ENCODE measurements around the gene AFAP1L2.

The AFAP1L2 gene

GRCh38 chr10:114343623-114344505 is 60.4 kb downstream of the AFAP1L2 start:
- no peak for TF ChIP-seq NFIC (IDR thresholded peaks at IDR 0.05)
- TF ChIP-seq, protein P1, sequence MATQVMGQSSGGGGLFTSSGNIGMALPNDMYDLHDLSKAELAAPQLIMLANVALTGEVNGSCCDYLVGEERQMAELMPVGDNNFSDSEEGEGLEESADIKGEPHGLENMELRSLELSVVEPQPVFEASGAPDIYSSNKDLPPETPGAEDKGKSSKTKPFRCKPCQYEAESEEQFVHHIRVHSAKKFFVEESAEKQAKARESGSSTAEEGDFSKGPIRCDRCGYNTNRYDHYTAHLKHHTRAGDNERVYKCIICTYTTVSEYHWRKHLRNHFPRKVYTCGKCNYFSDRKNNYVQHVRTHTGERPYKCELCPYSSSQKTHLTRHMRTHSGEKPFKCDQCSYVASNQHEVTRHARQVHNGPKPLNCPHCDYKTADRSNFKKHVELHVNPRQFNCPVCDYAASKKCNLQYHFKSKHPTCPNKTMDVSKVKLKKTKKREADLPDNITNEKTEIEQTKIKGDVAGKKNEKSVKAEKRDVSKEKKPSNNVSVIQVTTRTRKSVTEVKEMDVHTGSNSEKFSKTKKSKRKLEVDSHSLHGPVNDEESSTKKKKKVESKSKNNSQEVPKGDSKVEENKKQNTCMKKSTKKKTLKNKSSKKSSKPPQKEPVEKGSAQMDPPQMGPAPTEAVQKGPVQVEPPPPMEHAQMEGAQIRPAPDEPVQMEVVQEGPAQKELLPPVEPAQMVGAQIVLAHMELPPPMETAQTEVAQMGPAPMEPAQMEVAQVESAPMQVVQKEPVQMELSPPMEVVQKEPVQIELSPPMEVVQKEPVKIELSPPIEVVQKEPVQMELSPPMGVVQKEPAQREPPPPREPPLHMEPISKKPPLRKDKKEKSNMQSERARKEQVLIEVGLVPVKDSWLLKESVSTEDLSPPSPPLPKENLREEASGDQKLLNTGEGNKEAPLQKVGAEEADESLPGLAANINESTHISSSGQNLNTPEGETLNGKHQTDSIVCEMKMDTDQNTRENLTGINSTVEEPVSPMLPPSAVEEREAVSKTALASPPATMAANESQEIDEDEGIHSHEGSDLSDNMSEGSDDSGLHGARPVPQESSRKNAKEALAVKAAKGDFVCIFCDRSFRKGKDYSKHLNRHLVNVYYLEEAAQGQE (IDR thresholded peaks at IDR 0.05; ENCODE audit: low read depth): no peak
- no peak for TF ChIP-seq RAD21 (IDR thresholded peaks at IDR 0.05; ENCODE audit: low read depth)
- TF ChIP-seq EGR1 (IDR thresholded peaks at IDR 0.05): no peak
- no peak for TF ChIP-seq EP300 (IDR thresholded peaks at IDR 0.05; ENCODE audit: borderline replicate concordance)
- TF ChIP-seq CEBPB (IDR thresholded peaks at IDR 0.05): no peak
- TF ChIP-seq, protein P2, sequence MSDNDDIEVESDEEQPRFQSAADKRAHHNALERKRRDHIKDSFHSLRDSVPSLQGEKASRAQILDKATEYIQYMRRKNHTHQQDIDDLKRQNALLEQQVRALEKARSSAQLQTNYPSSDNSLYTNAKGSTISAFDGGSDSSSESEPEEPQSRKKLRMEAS (IDR thresholded peaks at IDR 0.05): no peak
- no peak for TF ChIP-seq ZBTB7A (IDR thresholded peaks at IDR 0.05; ENCODE audit: low read depth)
- no peak for TF ChIP-seq FOXM1 (IDR thresholded peaks at IDR 0.05; ENCODE audit: borderline replicate concordance, low read depth)
- no peak for TF ChIP-seq CREB1 (IDR thresholded peaks at IDR 0.05; ENCODE audit: low read depth)
- no peak for TF ChIP-seq TAF1 (IDR thresholded peaks at IDR 0.05; ENCODE audit: low read depth)
- TF ChIP-seq, protein P3, sequence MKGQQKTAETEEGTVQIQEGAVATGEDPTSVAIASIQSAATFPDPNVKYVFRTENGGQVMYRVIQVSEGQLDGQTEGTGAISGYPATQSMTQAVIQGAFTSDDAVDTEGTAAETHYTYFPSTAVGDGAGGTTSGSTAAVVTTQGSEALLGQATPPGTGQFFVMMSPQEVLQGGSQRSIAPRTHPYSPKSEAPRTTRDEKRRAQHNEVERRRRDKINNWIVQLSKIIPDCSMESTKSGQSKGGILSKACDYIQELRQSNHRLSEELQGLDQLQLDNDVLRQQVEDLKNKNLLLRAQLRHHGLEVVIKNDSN (IDR thresholded peaks at IDR 0.05): no peak
- no peak for TF ChIP-seq TEAD4 (IDR thresholded peaks at IDR 0.05)
- TF ChIP-seq YY1 (IDR thresholded peaks at IDR 0.05; ENCODE audit: low read depth): no peak

DNA sequence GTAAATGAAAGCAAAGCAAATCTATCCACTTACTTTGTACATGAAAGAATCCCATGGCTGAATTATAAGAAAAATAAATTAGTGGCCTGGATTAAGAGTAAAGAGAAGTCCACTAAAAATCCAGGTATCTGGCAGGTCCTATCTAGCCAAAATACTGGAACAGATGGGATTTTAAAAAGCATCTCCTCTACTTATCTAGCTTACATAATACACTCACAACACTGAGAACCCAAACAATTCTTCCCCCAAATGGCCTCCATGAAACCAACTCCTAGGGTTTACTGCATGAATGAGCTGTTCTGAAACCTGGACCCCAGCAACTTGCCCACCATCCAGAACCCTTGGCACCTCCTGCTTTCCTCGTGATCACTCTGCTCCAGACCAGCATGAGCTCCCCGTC is 61.3 kb downstream of the AFAP1L2 start:
- TF ChIP-seq EGR1 (IDR thresholded peaks at IDR 0.05) (no peak), FOXM1 (IDR thresholded peaks at IDR 0.05; ENCODE audit: borderline replicate concordance, low read depth) (no peak), TEAD4 (IDR thresholded peaks at IDR 0.05) (no peak), TAF1 (IDR thresholded peaks at IDR 0.05; ENCODE audit: low read depth) (no peak), TCF12 (IDR thresholded peaks at IDR 0.05; ENCODE audit: low read depth) (no peak), NFIC (IDR thresholded peaks at IDR 0.05) (no peak), CEBPB (IDR thresholded peaks at IDR 0.05) (no peak), CREB1 (IDR thresholded peaks at IDR 0.05; ENCODE audit: low read depth) (no peak), YY1 (IDR thresholded peaks at IDR 0.05; ENCODE audit: low read depth) (no peak), ZBTB7A (IDR thresholded peaks at IDR 0.05; ENCODE audit: low read depth) (no peak), EP300 (IDR thresholded peaks at IDR 0.05; ENCODE audit: borderline replicate concordance) (no peak), RAD21 (IDR thresholded peaks at IDR 0.05; ENCODE audit: low read depth) (no peak)
- TF ChIP-seq, protein P3 (IDR thresholded peaks at IDR 0.05): no peak
- TF ChIP-seq, protein P2 (IDR thresholded peaks at IDR 0.05): no peak
- TF ChIP-seq, protein P1 (IDR thresholded peaks at IDR 0.05; ENCODE audit: low read depth): no peak

GRCh38 chr10:114340816-114341215 is 63.5 kb downstream of the AFAP1L2 start:
- TF ChIP-seq YY1 (IDR thresholded peaks at IDR 0.05; ENCODE audit: low read depth): no peak
- TF ChIP-seq, protein P1 (IDR thresholded peaks at IDR 0.05; ENCODE audit: low read depth): no peak
- TF ChIP-seq EGR1 (IDR thresholded peaks at IDR 0.05): no peak
- TF ChIP-seq ZBTB7A (IDR thresholded peaks at IDR 0.05; ENCODE audit: low read depth): no peak
- TF ChIP-seq CREB1 (IDR thresholded peaks at IDR 0.05; ENCODE audit: low read depth): no peak
- TF ChIP-seq EP300 (IDR thresholded peaks at IDR 0.05; ENCODE audit: borderline replicate concordance): no peak
- no peak for TF ChIP-seq CEBPB (IDR thresholded peaks at IDR 0.05)
- TF ChIP-seq FOXM1 (IDR thresholded peaks at IDR 0.05; ENCODE audit: borderline replicate concordance, low read depth): no peak
- TF ChIP-seq TCF12 (IDR thresholded peaks at IDR 0.05; ENCODE audit: low read depth): no peak
- TF ChIP-seq, protein P3 (IDR thresholded peaks at IDR 0.05): no peak
